ENCODE results near the gene USP11.

USP11 gene

GRCh38 chrX:47224896-47225290 lies 7.9 kb upstream of the USP11 start:
- DNase-seq (ENCODE audit: low spot score), result no peak

GRCh38 chrX:47226071-47226470 lies 6.7 kb upstream of the USP11 start:
- DNase-seq (ENCODE audit: low spot score), result no peak

GRCh38 chrX:47226531-47227333 lies 6.1 kb upstream of the USP11 start:
- DNase-seq (ENCODE audit: low spot score), result no peak

DNA sequence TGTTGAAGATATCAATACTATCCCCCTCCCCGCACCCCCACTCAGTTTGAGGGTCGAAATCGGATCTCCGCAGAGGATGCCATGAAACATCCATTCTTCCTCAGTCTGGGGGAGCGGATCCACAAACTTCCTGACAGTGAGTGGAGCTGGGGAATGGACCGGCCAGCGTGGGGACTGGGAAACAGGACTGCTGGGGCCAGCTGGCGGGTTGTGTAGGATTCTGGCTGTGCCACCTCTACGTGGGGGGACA lies 5.5 kb upstream of the USP11 start:
- no peak for DNase-seq (ENCODE audit: low spot score)

DNA sequence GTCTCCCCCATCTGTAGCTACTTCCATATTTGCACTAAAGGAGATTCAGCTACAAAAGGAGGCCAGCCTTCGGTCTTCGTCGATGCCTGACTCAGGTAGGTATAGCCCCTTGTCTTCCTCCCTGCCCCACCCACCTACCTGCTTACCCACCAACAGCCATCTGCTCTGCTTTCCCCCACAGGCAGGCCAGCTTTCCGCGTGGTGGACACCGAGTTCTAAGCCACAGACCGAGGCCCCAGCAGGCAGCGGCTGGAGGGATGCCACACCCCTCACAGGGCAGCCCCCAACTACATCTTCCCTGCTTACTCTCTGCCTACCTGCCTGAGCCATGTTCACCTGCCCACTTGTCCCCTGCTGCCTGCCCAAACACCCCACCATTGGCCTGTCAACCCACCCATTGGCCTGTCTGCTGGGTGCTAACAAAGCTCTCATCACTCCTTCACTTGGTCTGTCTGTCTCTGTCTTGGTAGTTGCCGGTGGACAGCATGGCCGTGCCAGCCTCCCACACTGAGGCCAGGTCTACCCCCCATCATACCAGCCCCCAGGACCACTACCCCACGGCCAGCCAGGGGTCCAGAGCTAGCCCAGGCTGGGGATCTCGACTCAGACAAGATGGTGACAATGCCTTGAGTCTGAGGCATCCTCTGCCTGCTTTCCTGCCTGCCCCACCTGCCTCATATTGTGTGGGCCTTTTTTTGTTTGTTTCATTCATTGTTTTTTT lies 4.1 kb upstream of the USP11 start:
- no peak for DNase-seq (ENCODE audit: low spot score)

DNA sequence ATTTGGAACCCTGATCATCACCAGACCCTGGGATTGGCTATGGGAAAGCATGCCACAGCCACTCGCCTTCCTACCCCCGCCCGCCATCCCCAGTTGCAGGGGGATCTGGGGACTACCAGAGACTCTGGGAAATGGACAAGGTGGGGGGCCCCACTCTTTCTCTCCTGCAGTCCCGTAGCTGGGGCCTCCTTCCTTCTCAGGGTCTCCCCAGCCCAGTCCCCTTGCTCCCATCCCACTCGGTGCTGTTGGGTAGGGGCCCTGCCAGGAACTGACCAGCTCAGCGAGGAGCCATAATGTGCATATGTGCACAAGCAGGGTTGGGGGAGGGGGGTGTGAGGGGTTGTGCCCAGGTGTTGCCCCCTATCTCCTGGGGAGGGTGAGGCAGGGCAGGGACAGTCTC lies 3.4 kb upstream of the USP11 start:
- no peak for DNase-seq (ENCODE audit: low spot score)

DNA sequence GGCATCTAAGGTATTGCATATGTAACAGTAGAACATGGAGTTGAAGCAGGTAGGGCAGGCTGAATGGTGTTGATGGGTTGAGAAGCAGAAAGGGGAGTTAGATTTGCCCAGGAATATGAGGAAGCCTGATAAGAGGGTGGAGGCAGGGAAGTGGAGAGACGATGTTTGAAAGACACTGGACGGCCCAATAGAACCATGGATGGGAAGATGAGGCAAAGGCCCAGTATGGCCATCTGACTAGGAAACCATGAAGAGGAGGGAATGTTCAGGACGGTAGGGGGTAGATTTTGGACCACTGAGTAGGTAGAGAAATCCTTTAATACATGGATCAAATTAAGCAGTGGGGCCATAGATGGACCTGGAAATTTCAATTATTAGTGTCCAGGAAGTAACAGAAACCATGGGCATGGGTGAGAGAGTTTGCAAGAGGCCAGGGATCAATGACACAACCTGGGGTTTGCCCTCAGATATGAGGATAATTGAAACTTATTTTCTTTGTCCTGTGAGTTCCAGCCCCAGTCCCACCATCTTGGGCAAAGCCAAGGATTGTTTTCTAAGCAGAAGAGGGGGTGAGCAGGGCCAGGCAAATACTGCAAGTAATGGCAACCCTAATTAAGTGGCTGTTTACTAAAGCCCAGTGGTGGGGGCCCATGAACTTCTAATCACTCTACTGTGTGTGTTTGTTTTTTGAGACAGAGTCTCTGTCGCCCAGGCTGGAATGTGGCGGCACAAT lies 2.5 kb upstream of the USP11 start:
- DNase-seq (ENCODE audit: low spot score), result no peak

DNA sequence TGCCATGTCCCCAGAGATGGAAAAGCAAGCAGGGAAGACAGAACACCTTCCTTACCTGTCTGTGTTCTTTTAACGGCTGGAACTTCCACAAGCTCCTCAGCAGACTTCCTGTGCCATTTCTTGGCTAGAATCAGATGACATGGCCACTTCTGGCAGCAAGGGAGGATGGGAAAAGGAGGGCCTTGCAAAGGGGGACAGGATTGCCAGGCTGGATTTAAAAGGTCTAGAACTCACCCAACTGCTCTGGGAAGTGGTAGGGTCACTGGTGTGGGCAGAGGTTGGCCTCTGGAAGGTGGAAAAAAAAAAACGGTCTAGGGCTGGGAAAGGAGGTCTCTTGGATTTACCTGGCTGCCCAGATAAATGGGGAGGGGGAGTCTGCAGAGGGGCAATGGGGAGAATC lies 1.6 kb upstream of the USP11 start:
- no peak for DNase-seq (ENCODE audit: low spot score)

GRCh38 chrX:47232197-47232802 lies 509 bp upstream of the USP11 start:
- no peak for DNase-seq (ENCODE audit: low spot score)

DNA sequence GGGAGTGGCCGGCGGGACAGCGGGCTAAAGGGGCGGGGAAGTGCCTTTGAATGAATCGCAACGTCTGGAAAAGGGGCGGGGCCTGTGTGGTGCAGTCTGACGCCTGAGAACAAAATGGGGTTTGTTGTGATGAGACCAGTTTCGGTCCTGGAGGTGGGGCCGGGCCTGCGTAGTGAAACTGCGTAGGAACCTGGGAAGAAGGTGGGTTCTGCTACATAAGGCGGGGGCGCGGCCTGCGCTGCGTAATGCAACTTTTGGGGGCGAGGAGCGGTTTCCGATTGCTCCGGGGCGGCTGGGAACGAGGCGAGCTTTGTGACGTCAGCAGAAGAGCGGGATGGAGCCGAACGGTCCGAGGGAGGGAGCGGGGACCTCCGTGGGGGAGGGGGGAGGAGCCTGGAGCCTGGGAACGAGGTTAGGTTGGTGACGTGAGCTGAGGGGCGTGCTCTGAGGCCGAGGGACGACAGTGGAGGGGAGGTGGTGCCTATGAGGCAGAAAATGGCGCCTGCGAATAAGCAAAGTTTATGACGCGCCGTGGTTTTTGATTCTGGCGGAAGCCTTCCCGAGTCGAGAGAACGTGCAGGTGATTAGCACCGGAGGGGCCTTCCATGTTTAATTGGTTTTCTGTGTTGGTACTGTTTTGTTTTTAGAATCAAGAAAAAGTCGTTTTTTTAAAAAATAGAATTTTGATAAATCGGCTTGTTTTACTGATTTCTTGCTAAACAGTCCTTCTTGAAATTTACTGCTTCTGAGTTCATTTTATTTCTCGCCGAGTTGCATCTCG lies 714 bp downstream of the USP11 start:
- DNase-seq (ENCODE audit: low spot score), result peak; percentile 89

GRCh38 chrX:47234583-47234982 lies 1.8 kb downstream of the USP11 start:
- no peak for DNase-seq (ENCODE audit: low spot score)

- no peak for DNase-seq (ENCODE audit: low spot score)
Observed at GRCh38 chrX:47235691-47236103, 2.9 kb downstream of the USP11 start.

DNA sequence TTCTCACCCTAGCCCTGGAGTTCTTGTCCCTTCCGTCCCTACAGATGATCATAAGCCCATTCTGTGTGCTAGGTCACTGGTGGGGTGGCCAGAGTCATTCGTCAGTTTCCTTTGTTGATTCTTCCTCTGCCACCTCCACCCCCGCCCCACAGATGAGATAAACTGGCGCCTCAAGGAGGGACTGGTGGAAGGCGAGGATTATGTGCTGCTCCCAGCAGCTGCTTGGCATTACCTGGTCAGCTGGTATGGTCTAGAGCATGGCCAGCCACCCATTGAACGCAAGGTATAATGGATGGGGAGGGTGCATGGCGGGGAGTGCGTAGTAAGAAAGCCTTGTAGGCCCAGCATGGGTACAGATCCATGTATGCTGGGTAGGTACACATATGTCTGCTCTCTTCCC lies 6.4 kb downstream of the USP11 start:
- DNase-seq (ENCODE audit: low spot score), result no peak

- DNase-seq (ENCODE audit: low spot score), result no peak
Observed at GRCh38 chrX:47239898-47240545, 7.2 kb downstream of the USP11 start.

DNA sequence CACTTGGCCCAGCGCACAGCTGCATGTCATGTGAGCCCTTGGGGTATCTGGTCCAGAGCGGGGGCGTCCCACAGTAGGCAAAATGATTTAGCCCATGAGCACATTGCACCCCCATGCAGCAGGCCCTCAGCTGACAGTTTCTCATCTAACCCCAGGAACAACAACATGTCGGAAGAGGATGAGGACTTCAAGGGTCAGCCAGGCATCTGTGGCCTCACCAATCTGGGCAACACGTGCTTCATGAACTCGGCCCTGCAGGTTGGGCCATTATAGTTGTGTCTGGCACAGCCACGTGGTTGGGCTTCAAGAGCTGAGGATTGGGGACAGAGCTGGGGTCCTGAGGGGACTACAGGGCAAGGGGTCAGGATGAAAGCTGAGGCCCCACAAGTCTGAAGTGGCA lies 7.8 kb downstream of the USP11 start:
- DNase-seq (ENCODE audit: low spot score), result no peak

DNA sequence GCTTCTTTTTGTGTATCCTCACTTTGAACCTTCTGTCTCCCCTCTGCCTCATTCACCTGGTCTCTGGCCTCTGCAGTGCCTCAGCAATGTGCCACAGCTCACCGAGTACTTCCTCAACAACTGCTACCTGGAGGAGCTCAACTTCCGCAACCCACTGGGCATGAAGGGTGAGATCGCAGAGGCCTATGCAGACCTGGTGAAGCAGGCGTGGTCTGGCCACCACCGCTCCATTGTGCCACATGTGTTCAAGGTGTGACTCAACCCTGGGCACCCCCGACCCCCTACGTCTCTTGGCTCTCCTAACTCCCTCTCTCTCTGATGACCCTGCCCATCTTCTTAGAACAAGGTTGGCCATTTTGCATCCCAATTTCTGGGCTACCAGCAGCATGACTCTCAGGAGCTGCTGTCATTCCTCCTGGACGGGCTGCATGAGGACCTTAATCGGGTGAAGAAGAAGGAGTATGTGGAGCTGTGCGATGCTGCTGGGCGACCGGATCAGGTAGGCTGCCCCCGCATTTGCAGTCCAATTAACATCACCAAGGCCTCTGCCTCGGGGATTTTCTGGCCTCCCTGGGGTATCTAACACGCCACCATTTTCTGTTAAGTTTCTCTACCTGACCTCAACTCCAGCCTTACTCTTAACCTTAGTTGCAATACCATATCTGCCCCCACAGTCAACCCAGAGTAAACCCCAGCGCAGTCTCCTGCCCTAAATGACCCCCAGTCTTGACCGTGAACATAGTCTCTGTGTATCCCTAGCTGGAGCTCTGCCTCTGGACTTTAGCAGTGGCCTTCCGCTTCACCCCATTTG lies 8.6 kb downstream of the USP11 start:
- no peak for DNase-seq (ENCODE audit: low spot score)

GRCh38 chrX:47242321-47242720 lies 9.5 kb downstream of the USP11 start:
- no peak for DNase-seq (ENCODE audit: low spot score)

DNA sequence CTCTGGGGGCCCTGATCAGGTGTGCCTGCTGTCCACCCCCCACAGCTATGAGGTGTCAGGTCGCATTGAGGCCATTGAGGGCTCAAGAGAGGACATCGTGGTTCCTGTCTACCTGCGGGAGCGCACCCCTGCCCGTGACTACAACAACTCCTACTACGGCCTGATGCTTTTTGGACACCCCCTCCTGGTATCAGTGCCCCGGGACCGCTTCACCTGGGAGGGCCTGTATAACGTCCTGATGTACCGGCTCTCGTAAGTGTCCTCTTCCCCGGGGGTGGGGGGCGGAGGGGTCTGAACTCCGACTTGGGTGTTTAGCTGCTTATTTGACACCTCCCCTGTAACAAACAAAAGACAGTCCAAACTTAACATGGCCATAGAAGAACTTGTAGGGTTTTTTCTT lies 10.5 kb downstream of the USP11 start:
- DNase-seq (ENCODE audit: low spot score), result no peak

DNA sequence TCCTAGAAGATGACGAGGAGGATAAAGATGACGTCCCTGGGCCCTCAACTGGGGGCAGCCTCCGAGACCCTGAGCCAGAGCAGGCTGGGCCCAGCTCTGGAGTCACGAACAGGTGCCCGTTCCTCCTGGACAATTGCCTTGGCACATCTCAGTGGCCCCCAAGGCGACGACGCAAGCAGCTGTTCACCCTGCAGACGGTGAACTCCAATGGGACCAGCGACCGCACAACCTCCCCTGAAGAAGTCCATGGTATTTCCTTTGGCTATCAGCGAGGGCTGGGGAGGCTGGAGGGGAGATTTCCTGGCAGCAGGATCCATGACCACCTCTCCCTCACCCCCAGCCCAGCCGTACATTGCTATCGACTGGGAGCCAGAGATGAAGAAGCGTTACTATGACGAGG lies 11.9 kb downstream of the USP11 start:
- no peak for DNase-seq (ENCODE audit: low spot score)

- no peak for DNase-seq (ENCODE audit: low spot score)
Observed at GRCh38 chrX:47245156-47245555, 12.3 kb downstream of the USP11 start.

Data from germinal center (tissue), 1 donor.